Cardiac fibroblast (primary cell): ENCODE data around the gene CCDC69.
A peak's percentile ranks its signal among the peaks of the same experiment; 100 is the strongest.

Source experiments
- DNase-seq, 2 donors: peaks; one replicate each; pipeline versions ENCODE4 v3.0.0 to v3.0.0-alpha.2; 2010; ENCODE audit warnings: low read depth in 2 of 2
- H3K4me3 ChIP-seq, 2 donors: replicated peaks in 1 of 2; 1 replicate in 1 of 2; 2 replicates in 1 of 2; pipeline ENCODE4 v1.5.1; 2011; ENCODE audit warnings: low read depth in 2 of 2, low read length in 2 of 2, mild to moderate bottlenecking in 2 of 2, moderate library complexity in 1 of 2
- CTCF ChIP-seq: IDR thresholded peaks from one replicate; pipeline ENCODE4 v1.5.1; 2011; ENCODE audit warnings: low read depth, mild to moderate bottlenecking, low read length, inconsistent platforms

The CCDC69 gene

GRCh38 chr5:151196556-151197290 is 27.2 kb downstream of the CCDC69 start:
- DNase-seq: no peak
- TF ChIP-seq CTCF: no peak
- no peak overlapping the region for H3K4me3 ChIP-seq

GRCh38 chr5:151195622-151196021 is 28.3 kb downstream of the CCDC69 start:
- peak; percentile 65 to 82 for DNase-seq
- H3K4me3 ChIP-seq: no peak overlapping the region
- no peak for TF ChIP-seq CTCF

GRCh38 chr5:151192626-151193025 is 31.3 kb downstream of the CCDC69 start:
- no peak overlapping the region for H3K4me3 ChIP-seq

GRCh38 chr5:151191661-151192060 is 32.2 kb downstream of the CCDC69 start:
- H3K4me3 ChIP-seq: no peak overlapping the region
- no peak for TF ChIP-seq CTCF
- DNase-seq: no peak

More at GRCh38 chr5:151192626-151193025, 31.3 kb downstream of the CCDC69 start:
- no peak for TF ChIP-seq CTCF
- DNase-seq: no peak

GRCh38 chr5:151189151-151189550 is 34.7 kb downstream of the CCDC69 start:
- no peak overlapping the region for H3K4me3 ChIP-seq
- TF ChIP-seq CTCF: no peak
- no peak for DNase-seq

- no peak for TF ChIP-seq CTCF
- DNase-seq: peak in 1 of 2 donors; percentile 20
- H3K4me3 ChIP-seq: no peak overlapping the region
Measured at GRCh38 chr5:151186538-151186937, 37.4 kb downstream of the CCDC69 start.

- no peak for DNase-seq
- no peak for TF ChIP-seq CTCF
- no peak overlapping the region for H3K4me3 ChIP-seq
Measured at GRCh38 chr5:151186052-151186451, 37.8 kb downstream of the CCDC69 start.
